Measurements from ENCODE around the gene MCCC1.
"Not testable (repeated sequence)": the region's sequence is repeated elsewhere in the genome, so short reads cannot be mapped to it uniquely, and the experiment has no call there.

MCCC1 gene

GRCh38 chr3:183044547-183045229 lies 54.6 kb downstream of the MCCC1 start:
- DNase-seq: peak in 1 of 2 donors; percentile 17

GRCh38 chr3:183038757-183039156 lies 60.5 kb downstream of the MCCC1 start:
- no peak for DNase-seq

DNA sequence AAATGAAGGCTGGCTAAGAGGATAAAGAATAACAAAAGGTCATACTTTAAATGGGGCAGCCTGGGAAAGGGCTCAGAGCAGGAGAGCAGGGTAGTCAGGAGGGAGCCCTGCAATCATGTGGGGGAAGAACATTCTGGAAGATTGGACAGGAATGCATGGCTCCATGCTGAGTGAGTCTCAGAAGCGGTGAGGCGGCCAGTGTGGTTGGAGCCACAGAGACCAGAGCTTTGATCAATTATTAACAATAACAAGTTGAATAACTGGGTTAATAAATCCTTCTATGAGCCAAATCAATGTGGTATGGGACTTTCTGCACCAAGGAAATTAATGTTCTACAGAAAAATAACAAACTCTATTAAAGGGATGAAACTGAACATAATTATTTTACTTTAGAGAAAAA lies 61.1 kb downstream of the MCCC1 start:
- no peak for DNase-seq

- no peak for DNase-seq
These were observed 65.5 kb downstream of the MCCC1 start for GRCh38 chr3:183033746-183034145.

DNA sequence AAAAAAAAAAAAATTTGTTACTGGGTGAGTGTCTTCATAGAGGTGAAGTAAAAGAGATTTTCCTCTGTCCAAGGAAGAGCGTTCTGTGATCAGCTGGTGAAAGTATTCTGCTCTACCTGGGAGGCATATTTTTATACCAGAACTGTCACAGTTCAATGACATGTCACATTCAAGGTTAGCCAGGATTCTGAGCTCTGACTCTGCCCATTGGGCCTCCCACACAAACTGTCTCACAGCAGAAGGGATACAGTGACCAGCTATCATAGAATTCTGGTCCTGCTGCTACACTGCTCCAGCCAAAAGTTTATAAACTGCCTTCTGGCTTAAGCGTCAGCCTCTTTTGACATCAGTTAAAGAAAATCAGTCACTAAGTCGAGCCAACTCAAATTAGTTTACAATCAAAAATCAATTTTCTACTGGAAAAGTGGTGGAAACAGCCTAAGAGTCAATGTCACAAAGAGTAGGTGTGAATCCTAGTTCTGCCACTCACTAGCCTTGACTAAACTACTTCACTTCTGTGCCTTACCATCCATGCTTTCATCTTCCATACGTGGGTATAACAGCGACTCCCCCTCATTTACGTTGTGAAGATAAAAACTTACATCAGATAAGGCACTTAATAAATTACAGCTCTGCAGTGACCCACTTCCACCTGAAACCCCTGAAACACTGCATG lies 66.3 kb downstream of the MCCC1 start:
- DNase-seq: no peak

GRCh38 chr3:183031826-183032225 lies 67.5 kb downstream of the MCCC1 start:
- no peak for DNase-seq

DNA sequence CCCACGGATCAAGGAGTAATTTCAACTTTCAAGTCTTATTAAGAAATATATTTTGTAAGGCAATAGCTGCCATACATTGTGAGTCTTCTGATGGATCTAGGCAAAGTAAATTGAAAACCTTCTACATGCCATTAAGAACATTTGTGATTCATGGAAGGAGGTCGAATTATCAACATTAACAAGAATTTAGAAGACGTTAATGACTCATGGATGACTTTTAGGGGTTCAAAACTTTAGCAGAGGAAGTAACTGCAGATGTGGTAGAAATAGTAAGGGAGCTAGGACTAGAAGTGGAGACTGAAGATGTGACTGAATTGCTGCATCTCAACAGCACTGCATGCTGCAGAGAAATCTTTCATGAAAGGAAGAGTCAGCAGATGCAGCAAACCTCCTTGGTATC lies 70.9 kb downstream of the MCCC1 start:
- DNase-seq: no peak

- DNase-seq: no peak
These were observed 72.0 kb downstream of the MCCC1 start for GRCh38 chr3:183027276-183027675.

DNA sequence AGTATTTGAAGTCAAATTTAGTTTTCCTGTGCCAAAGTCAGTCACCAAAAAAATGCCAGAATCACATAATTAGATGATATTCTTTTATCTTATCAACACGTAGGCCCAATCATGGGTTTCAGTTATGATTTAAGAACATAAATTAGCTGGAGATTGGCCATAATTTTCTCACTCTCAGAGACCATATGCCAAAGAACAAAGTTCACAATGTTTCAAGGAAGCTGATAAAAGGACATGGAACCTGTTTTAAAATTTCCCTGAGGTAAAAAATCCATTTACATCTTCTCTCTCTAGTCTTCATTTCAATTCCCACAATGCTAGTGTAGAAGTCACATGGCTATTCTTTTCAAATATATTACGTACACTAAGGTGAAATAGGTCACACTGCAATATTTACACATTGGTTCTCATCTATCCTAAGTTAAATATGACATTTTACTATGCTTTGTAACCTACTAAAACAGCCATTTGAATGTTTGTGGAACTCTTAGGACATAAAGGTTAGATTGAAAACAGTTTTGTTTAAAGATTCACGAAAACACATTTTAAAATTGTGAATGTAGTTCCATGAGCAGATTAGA lies 76.3 kb downstream of the MCCC1 start:
- DNase-seq: no peak

GRCh38 chr3:183018421-183019192 lies 80.7 kb downstream of the MCCC1 start:
- DNase-seq: no peak

DNA sequence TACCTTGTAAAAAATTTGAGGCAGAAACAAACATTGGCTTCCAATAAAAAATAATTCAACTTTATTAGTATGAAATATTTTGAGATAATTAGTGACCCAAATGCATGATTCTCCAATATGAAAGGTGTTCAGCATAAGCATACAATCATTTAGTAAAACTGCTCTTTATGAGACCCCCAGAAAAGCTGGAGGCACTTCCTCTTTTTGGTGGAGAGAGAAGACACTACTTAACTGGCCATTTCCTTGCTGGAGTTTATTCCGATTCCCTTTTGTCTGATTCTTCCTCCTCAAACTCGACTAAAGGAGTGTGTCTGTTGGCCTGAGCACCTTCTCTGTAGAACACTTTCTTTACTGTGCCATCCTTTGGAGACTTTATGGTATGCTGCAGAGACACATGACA lies 84.1 kb downstream of the MCCC1 start:
- no peak for DNase-seq

- no peak for DNase-seq
These were observed 85.4 kb downstream of the MCCC1 start for GRCh38 chr3:183013856-183014255.

- DNase-seq: no peak
These were observed 86.2 kb downstream of the MCCC1 start for GRCh38 chr3:183013074-183013473.

- DNase-seq: no peak
These were observed 90.5 kb downstream of the MCCC1 start for GRCh38 chr3:183008800-183009199.

GRCh38 chr3:183008303-183008702 lies 91.0 kb downstream of the MCCC1 start:
- DNase-seq: no peak

GRCh38 chr3:183006396-183007002 lies 92.8 kb downstream of the MCCC1 start:
- no peak for DNase-seq

- DNase-seq: no peak
These were observed 99.5 kb downstream of the MCCC1 start for GRCh38 chr3:182999767-183000166.

- not testable (repeated sequence) for DNase-seq
These were observed 105.7 kb downstream of the MCCC1 start for GRCh38 chr3:182993486-182994201.

GRCh38 chr3:182989566-182989965 lies 109.7 kb downstream of the MCCC1 start:
- no peak for DNase-seq

GRCh38 chr3:182986021-182986420 lies 113.3 kb downstream of the MCCC1 start:
- DNase-seq: no peak

- DNase-seq: no peak
These were observed 115.4 kb downstream of the MCCC1 start for GRCh38 chr3:182983876-182984275.

DNA sequence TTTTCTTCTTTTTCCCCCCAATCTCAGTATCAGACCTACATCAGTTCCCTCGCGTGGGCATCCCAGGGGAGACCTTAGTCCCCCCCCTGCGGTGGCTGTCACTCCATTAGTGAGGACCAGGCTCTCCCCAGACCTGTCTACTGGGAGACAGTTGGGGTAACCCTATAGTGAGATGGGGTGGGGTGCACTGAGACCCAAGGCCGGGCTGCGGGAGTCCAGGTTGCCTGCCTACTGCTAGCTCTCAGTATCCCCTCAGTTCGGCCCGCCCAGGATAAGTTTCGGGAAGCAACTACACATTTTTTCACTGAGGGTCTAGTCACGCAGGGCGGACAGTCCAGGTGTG lies 118.3 kb downstream of the MCCC1 start:
- DNase-seq: no peak
